ENCODE results near the gene DPYD.

DPYD gene

GRCh38 chr1:97143236-97143882, 777.5 kb downstream of the DPYD start:
- DNase-seq (ENCODE audit: low read depth in 2 of 2) = no peak

- DNase-seq (ENCODE audit: low read depth in 2 of 2) = no peak
Measured at GRCh38 chr1:97140611-97141010, 780.2 kb downstream of the DPYD start.

GRCh38 chr1:97139512-97139911, 781.3 kb downstream of the DPYD start:
- DNase-seq (ENCODE audit: low read depth in 2 of 2) = no peak

- no peak for DNase-seq (ENCODE audit: low read depth in 2 of 2)
Measured at GRCh38 chr1:97138515-97139032, 782.3 kb downstream of the DPYD start.

- no peak for DNase-seq (ENCODE audit: low read depth in 2 of 2)
Measured at GRCh38 chr1:97137862-97138514, 782.8 kb downstream of the DPYD start.

GRCh38 chr1:97136996-97137395, 783.8 kb downstream of the DPYD start:
- no peak for DNase-seq (ENCODE audit: low read depth in 2 of 2)

GRCh38 chr1:97135972-97136371, 784.9 kb downstream of the DPYD start:
- DNase-seq (ENCODE audit: low read depth in 2 of 2) = no peak

GRCh38 chr1:97128426-97128825, 792.4 kb downstream of the DPYD start:
- no peak for DNase-seq (ENCODE audit: low read depth in 2 of 2)

GRCh38 chr1:97123717-97124431, 797.0 kb downstream of the DPYD start:
- DNase-seq (ENCODE audit: low read depth in 2 of 2) = no peak

GRCh38 chr1:97120806-97121205, 800.0 kb downstream of the DPYD start:
- DNase-seq (ENCODE audit: low read depth in 2 of 2) = no peak

- no peak for DNase-seq (ENCODE audit: low read depth in 2 of 2)
Measured at GRCh38 chr1:97119260-97120158, 801.3 kb downstream of the DPYD start.

- no peak for DNase-seq (ENCODE audit: low read depth in 2 of 2)
Measured at GRCh38 chr1:97114842-97115241, 806.0 kb downstream of the DPYD start.

- DNase-seq (ENCODE audit: low read depth in 2 of 2) = no peak
Measured at GRCh38 chr1:97112442-97112841, 808.4 kb downstream of the DPYD start.

GRCh38 chr1:97108179-97108578, 812.7 kb downstream of the DPYD start:
- DNase-seq (ENCODE audit: low read depth in 2 of 2) = no peak

- no peak for DNase-seq (ENCODE audit: low read depth in 2 of 2)
Measured at GRCh38 chr1:97105531-97105930, 815.3 kb downstream of the DPYD start.

- DNase-seq (ENCODE audit: low read depth in 2 of 2) = no peak
Measured at GRCh38 chr1:97101509-97101908, 819.3 kb downstream of the DPYD start.

- DNase-seq (ENCODE audit: low read depth in 2 of 2) = no peak
Measured at GRCh38 chr1:97097404-97097925, 823.4 kb downstream of the DPYD start.

- no peak for DNase-seq (ENCODE audit: low read depth in 2 of 2)
Measured at GRCh38 chr1:97095764-97096163, 825.1 kb downstream of the DPYD start.

GRCh38 chr1:97094247-97094972, 826.4 kb downstream of the DPYD start:
- DNase-seq (ENCODE audit: low read depth in 2 of 2) = no peak

GRCh38 chr1:97093741-97094140, 827.1 kb downstream of the DPYD start:
- no peak for DNase-seq (ENCODE audit: low read depth in 2 of 2)

- DNase-seq (ENCODE audit: low read depth in 2 of 2) = no peak
Measured at GRCh38 chr1:97092824-97093223, 828.0 kb downstream of the DPYD start.
